GM19372 (cell line): ENCODE measurements around the gene NCOA4.
"Not testable (repeated sequence)": the region's sequence is repeated elsewhere in the genome, so short reads cannot be mapped to it uniquely, and the experiment has no call there.

Source experiments
- ATAC-seq: cut with Tn5 transposase; IDR thresholded peaks from one replicate; pipeline ENCODE4 v1.9.1; 2021; ENCODE audit warnings: mild to moderate bottlenecking, low read depth, moderate library complexity; ENCODE audit not compliant: unreplicated experiment

NCOA4 gene

GRCh38 chr10:45997994-45998763, 32.2 kb downstream of the NCOA4 start:
- ATAC-seq: no peak

- no peak for ATAC-seq
Observed at GRCh38 chr10:45997557-45997956, 32.9 kb downstream of the NCOA4 start.

DNA sequence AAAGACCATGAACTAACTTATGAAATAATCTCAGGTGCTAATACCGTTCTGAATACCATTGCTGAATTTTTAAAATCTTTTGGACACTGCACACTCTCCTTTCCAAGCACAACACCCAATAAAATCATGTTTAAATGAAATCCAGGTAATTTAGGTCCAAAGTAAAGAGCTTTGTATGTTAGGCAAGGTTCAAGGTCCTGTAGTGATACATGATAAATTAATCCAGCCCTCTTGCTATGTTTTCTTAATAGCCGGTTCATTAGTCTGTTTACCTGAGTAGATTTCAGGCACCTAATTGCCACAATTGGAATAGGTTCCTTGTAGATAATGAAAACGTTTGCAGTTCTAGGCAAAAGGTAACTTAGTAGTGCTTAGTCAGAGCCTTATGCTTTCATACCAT, 44.8 kb downstream of the NCOA4 start:
- not testable (repeated sequence) for ATAC-seq

GRCh38 chr10:45984473-45984872, 46.0 kb downstream of the NCOA4 start:
- ATAC-seq: not testable (repeated sequence)

GRCh38 chr10:45983538-45984186, 46.8 kb downstream of the NCOA4 start:
- ATAC-seq: not testable (repeated sequence)

DNA sequence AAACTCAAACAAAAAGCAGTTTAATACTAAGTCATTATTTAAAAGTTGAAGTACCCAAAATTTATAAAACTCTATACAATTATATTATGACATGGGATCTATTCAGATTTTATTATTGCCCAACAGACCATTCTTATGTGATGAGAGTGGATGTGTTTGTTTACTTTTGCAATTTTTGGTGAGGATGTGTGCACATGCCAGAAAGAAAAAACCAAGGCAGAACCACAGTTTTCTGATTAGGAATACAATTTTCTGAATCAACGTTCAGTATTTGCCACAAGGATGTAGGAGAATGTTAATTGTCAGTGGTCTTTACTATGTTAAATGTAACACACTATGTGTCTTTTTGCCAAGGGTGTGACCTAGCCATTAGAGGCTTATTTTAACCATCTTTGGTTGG, 49.1 kb downstream of the NCOA4 start:
- not testable (repeated sequence) for ATAC-seq

GRCh38 chr10:45978554-45978953, 51.9 kb downstream of the NCOA4 start:
- not testable (repeated sequence) for ATAC-seq

DNA sequence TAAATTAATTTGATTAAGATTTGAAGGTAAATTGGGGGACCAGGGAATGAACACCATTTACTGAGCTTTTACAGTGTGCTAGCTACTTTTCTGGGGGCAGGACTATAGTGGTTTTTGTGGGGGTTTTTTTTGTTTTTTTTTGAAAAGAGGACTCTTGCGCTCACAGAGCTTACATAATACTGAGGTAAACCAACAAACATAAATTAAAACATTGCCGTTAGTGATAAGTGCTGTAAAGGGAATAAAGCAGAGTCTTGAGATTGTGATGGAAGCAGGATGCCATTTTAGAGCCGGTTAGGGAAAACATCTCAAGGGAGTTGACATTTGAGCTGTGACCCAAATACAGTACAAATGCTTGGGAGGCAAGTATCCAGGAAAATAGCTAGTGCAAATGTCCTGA, 56.4 kb downstream of the NCOA4 start:
- not testable (repeated sequence) for ATAC-seq

GRCh38 chr10:45972813-45973169, 57.6 kb downstream of the NCOA4 start:
- peak; percentile 15 for ATAC-seq

GRCh38 chr10:45972106-45972812, 58.2 kb downstream of the NCOA4 start, which contains the start of gene TIMM23:
TIMM23 (plus strand) TSS chr10:45972489; CDS start chr10:45972625, 136 bp downstream.
- peak; percentile 76 for ATAC-seq

GRCh38 chr10:45971742-45972105, 58.7 kb downstream of the NCOA4 start:
- peak; percentile 42 for ATAC-seq

GRCh38 chr10:45971019-45971418, 59.4 kb downstream of the NCOA4 start:
- ATAC-seq: not testable (repeated sequence)

GRCh38 chr10:45962686-45963452, 67.6 kb downstream of the NCOA4 start:
- ATAC-seq: not testable (repeated sequence)

- ATAC-seq: not testable (repeated sequence)
Observed at GRCh38 chr10:45957928-45958327, 72.5 kb downstream of the NCOA4 start.

DNA sequence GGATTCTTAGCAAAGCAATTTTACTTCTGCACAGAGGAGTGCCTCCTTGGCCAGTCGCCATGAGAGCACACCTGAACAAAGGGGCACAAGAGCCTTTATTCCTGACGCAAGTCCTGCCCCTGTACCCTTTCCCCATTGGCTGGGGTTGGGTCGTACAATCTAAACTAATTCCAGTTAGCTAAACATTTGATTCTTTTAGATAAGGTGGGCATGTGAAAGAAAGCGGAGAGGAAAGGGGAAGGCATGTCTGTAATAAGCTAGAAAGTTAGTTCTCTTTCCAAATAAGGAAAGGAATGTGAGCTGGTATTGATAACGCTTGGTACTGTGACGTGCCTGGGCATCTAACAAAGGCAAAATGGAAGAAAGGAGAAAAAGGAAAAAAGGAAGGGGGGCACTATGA, 73.8 kb downstream of the NCOA4 start:
- ATAC-seq: not testable (repeated sequence)
